NCI-H2227 treated with DMSO at 0.1 percent for 48 hours (cell line): Measurements from ENCODE around the gene KRT34.
"Not testable (repeated sequence)": the region's sequence is repeated elsewhere in the genome, so short reads cannot be mapped to it uniquely, and the experiment has no call there.

Experiments used
- DNase-seq: peaks from one replicate; lab custom pipeline; 2025; lab: John Stamatoyannopoulos, UW

KRT34 gene

GRCh38 chr17:41381943-41382342 is at the start of gene KRT34:
TSS of gene KRT34 (minus strand) at chr17:41382306. CDS start at chr17:41382246, 60 bp downstream.
- not testable (repeated sequence) for DNase-seq

- DNase-seq: not testable (repeated sequence)
Measured at GRCh38 chr17:41430376-41430775, 48.3 kb upstream of the KRT34 start.

- no peak for DNase-seq
Measured at GRCh38 chr17:41429667-41430066, 47.6 kb upstream of the KRT34 start.

GRCh38 chr17:41428591-41429291 is 46.6 kb upstream of the KRT34 start:
- no peak for DNase-seq

- DNase-seq: no peak
Measured at GRCh38 chr17:41424111-41424635, 42.1 kb upstream of the KRT34 start, which contains the start of gene KRT37. TSS of gene KRT37 (minus strand) at chr17:41424585. CDS start at chr17:41424523, 62 bp downstream.

GRCh38 chr17:41422586-41422985 is 40.5 kb upstream of the KRT34 start:
- not testable (repeated sequence) for DNase-seq

GRCh38 chr17:41421617-41422016 is 39.5 kb upstream of the KRT34 start:
- DNase-seq: no peak

GRCh38 chr17:41421116-41421515 is 39.0 kb upstream of the KRT34 start:
- DNase-seq: no peak

DNA sequence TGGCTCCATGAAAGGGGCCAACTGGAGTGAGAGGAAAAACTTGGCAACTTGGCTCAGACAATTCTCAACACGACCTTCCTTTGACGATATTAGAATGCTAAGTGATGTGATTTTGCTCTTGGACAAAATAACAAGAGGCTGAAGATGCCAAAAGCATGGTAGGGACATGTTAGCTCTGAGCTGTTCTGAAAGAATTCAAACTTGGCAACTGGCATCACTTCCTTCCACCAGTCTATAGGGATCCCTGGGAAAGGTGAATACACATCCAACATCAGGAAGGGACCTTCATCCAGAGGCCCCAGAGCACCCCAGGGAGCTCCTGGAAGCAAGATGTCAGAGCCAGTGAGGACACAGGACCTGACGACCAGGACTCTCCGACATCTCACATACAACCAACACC is 38.0 kb upstream of the KRT34 start:
- DNase-seq: no peak

- no peak for DNase-seq
Measured at GRCh38 chr17:41419716-41420115, 37.6 kb upstream of the KRT34 start.

GRCh38 chr17:41418116-41418860 is 36.2 kb upstream of the KRT34 start:
- DNase-seq: no peak

GRCh38 chr17:41417576-41418015 is 35.5 kb upstream of the KRT34 start:
- no peak for DNase-seq

DNA sequence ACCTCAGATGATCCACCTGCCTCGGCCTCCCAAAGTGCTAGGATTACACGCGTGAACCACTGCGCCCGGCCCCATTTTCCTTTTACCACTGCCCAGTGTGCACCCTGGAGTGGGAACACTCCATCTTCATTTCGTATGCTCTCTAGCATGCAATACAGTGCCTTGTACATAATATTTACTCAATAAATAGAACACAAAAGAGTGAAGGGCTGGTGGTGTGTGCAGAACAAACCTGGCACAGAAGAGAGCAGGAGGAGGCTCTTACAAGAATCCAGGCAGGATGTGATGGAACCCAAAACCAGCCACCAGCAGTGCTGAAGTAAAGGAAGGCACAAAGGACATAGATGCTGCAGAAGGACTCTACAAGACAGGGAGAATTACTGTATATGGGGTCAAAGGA is 35.0 kb upstream of the KRT34 start:
- DNase-seq: no peak

GRCh38 chr17:41416479-41416878 is 34.4 kb upstream of the KRT34 start:
- DNase-seq: no peak

GRCh38 chr17:41415833-41416335 is 33.8 kb upstream of the KRT34 start:
- no peak for DNase-seq

GRCh38 chr17:41415411-41415810 is 33.3 kb upstream of the KRT34 start:
- no peak for DNase-seq

- no peak for DNase-seq
Measured at GRCh38 chr17:41413982-41414381, 31.9 kb upstream of the KRT34 start.

GRCh38 chr17:41413353-41413957 is 31.3 kb upstream of the KRT34 start:
- DNase-seq: no peak

DNA sequence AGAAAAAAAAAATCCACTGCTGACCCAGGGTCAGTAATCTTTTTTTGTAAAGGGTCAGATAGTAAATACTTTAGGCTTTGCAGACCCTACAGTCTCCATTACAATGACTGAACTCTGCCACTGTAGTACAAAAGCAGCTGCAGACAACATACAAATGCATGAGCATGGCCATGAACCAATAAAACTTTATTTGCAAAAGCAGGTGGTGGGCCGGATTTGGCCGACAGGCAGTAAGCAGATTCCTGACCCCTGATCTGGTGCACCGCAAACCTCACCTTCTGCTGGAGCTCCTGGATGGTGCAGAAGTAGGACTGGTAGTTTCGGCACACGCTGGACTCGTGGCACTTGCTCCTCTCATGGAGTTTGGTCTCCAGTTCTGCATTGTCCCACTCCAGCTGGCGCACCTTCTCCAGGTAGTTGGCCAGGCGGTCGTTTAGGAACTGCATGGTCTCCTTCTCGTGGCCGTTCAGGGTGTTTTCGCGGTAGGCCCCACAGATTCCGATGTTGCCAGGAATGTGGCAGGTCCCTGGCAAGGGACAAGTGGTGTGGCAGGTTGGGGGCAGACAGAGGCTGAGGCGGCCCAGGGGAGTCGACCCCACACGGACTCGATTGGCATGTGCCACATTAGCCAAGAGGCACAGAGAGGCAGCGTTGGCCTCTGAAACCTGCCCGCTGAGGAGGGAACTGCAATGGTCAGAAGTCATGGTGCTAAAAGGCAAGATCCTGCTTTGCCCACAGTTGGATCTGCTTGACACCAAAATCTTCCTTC is 29.1 kb upstream of the KRT34 start:
- DNase-seq: no peak

DNA sequence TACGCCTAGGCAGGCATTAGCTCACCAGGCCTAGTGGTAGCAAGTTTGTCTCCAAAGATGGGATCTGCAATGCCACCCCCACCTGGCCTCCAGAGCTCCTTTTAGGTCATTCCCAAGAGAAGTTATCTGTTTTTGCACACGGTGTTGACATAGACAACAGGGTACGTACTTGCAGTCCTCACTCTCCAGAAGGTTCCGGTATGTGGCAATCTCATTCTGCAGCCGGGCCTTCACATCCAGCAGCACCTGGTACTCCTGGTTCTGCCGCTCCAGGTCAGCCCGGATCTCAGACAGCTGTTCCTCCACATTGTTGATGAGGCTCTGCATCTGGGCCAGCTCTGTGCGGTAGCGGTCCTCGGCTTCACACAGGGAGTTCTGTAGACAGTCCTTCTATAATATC is 25.1 kb upstream of the KRT34 start:
- DNase-seq: no peak

- DNase-seq: no peak
Measured at GRCh38 chr17:41406205-41406604, 24.1 kb upstream of the KRT34 start.
